Measurements from ENCODE around the gene RHBDL2. TPM values are rescaled to one million over a fixed set of nuclear protein-coding genes. Genes with fewer than 3 reads are reported as not detected.

RHBDL2 gene
- polyA plus RNA-seq, 1 donor from 2014 or later = not detected

GRCh38 chr1:38908821-38909220 is 32.8 kb downstream of the RHBDL2 start:
- H2AFZ ChIP-seq (ENCODE audit: low read depth, low read length) = no peak overlapping the region
- no peaks in the 10 kb centered on the region for H3K36me3 ChIP-seq (ENCODE audit: insufficient read depth, low read length)

GRCh38 chr1:38905985-38906384 is 35.6 kb downstream of the RHBDL2 start:
- H3K79me2 ChIP-seq (replicated peaks; ENCODE audit: insufficient read depth, low read length) = no peaks in the 10 kb centered on the region

More at GRCh38 chr1:38908821-38909220, 32.8 kb downstream of the RHBDL2 start:
- H3K4me3 ChIP-seq (ENCODE audit: low read length) = no peak overlapping the region
- TF ChIP-seq EP300 (conservative IDR thresholded peaks at IDR 0.05; ENCODE audit: poor library complexity, severe bottlenecking) (no peak), MXI1 (conservative IDR thresholded peaks at IDR 0.05; ENCODE audit: poor library complexity, severe bottlenecking) (no peak), CTCF (IDR thresholded peaks at IDR 0.05; ENCODE audit: poor library complexity, severe bottlenecking) (no peak), TAF1 (IDR thresholded peaks at IDR 0.05; ENCODE audit: low read depth) (no peak)
- H4K20me1 ChIP-seq (ENCODE audit: insufficient read depth) = no peaks in the 10 kb centered on the region
- H3K9me2 ChIP-seq (ENCODE audit: insufficient read depth, low read length) = no peaks in the 10 kb centered on the region
- H3K27me3 ChIP-seq (ENCODE audit: insufficient read depth, low read depth, low read length) = no peaks in the 10 kb centered on the region
- no peaks in the 10 kb centered on the region for H3K79me2 ChIP-seq (replicated peaks; ENCODE audit: insufficient read depth, low read length)
- H3K9ac ChIP-seq (ENCODE audit: low read length) = no peak overlapping the region
- H3F3A ChIP-seq (ENCODE audit: insufficient read depth, low read length, poor library complexity, severe bottlenecking) = no peaks in the 10 kb centered on the region
- peaks cover 3% of the 10 kb centered on the region for H3K9me3 ChIP-seq (ENCODE audit: low read length)
- H3K4me2 ChIP-seq (ENCODE audit: low read length) = no peak overlapping the region
- no peak overlapping the region for H3K27ac ChIP-seq (ENCODE audit: low read length)

More at GRCh38 chr1:38905985-38906384, 35.6 kb downstream of the RHBDL2 start:
- H3K27me3 ChIP-seq (ENCODE audit: insufficient read depth, low read depth, low read length) = no peaks in the 10 kb centered on the region
- H3K27ac ChIP-seq (ENCODE audit: low read length) = no peak overlapping the region
- no peak overlapping the region for H3K4me3 ChIP-seq (ENCODE audit: low read length)
- H3K9ac ChIP-seq (ENCODE audit: low read length) = no peak overlapping the region
- H4K20me1 ChIP-seq (ENCODE audit: insufficient read depth) = no peaks in the 10 kb centered on the region
- no peak overlapping the region for H2AFZ ChIP-seq (ENCODE audit: low read depth, low read length)
- H3F3A ChIP-seq (ENCODE audit: insufficient read depth, low read length, poor library complexity, severe bottlenecking) = no peaks in the 10 kb centered on the region
- H3K36me3 ChIP-seq (ENCODE audit: insufficient read depth, low read length) = no peaks in the 10 kb centered on the region
- no peak overlapping the region for H3K4me2 ChIP-seq (ENCODE audit: low read length)
- TF ChIP-seq EZH2 (IDR thresholded peaks at IDR 0.05; ENCODE audit: borderline replicate concordance, insufficient read depth, low read length, poor library complexity, severe bottlenecking) = no peak
- TF ChIP-seq CTCF (IDR thresholded peaks at IDR 0.05; ENCODE audit: poor library complexity, severe bottlenecking) = no peak
- TF ChIP-seq RAD21 (conservative IDR thresholded peaks at IDR 0.05) = no peak
- TF ChIP-seq EP300 (conservative IDR thresholded peaks at IDR 0.05; ENCODE audit: poor library complexity, severe bottlenecking) = no peak
- no peak for TF ChIP-seq SMC3 (conservative IDR thresholded peaks at IDR 0.05; ENCODE audit: poor library complexity)
- TF ChIP-seq REST (IDR thresholded peaks at IDR 0.05; ENCODE audit: borderline replicate concordance) = no peak
- TF ChIP-seq MXI1 (conservative IDR thresholded peaks at IDR 0.05; ENCODE audit: poor library complexity, severe bottlenecking) = no peak
- TF ChIP-seq POLR2AphosphoS5 (IDR thresholded peaks at IDR 0.05) = no peak
- no peak for TF ChIP-seq TAF1 (IDR thresholded peaks at IDR 0.05; ENCODE audit: low read depth)
- no peaks in the 10 kb centered on the region for H3K9me2 ChIP-seq (ENCODE audit: insufficient read depth, low read length)
- H3K9me3 ChIP-seq (ENCODE audit: low read length) = peaks cover 3% of the 10 kb centered on the region
